NCI-H1105 treated with DMSO at 0.1 percent for 48 hours (cell line): ENCODE data around the gene ALDOA.

Experiments used
- DNase-seq: peaks from one replicate; lab custom pipeline; 2025; lab: John Stamatoyannopoulos, UW

ALDOA gene

DNA sequence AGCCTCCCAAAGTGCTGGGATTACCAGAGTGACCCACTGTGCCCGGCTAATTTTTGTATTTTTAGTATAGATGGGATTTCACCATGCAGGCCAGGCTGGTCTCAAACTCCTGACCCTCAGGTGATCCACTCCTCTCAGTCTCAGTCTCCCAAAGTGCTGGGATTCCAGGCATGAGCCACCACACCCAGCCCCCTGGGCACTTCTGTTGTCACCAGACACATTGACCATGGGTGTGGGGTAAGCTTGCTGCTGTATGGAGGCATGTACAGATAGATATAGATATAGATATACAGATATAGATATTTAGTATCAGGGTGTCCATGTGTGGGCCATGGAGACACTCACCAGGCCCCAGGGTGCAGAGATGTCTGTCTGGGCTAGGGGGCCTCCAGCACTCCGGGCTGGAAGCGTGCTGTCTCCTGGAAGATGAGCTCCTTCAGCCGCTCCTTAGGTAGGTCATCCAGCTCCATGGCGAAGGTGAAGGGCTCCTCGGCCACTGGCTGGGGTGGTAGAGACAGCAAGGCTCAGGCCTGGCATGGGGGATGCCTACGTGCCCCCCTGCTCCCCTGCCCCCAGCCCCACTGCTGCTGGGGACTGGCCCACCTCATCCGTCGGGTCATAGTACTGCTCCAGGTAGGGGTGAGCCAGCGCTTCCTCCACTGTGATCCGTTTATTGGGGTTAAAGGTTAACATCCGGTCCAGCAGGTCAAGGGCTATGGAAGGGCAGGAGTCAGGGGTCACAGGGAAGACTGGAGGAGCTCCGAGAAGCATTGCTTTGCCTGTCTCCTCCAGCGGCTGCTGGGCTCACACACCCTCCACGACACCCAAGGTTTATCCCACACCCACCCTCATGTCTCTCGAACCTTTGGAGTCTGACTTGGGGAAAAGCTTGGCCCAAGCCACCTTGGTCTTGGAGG, 51.0 kb downstream of the ALDOA start:
- no peak for DNase-seq

DNA sequence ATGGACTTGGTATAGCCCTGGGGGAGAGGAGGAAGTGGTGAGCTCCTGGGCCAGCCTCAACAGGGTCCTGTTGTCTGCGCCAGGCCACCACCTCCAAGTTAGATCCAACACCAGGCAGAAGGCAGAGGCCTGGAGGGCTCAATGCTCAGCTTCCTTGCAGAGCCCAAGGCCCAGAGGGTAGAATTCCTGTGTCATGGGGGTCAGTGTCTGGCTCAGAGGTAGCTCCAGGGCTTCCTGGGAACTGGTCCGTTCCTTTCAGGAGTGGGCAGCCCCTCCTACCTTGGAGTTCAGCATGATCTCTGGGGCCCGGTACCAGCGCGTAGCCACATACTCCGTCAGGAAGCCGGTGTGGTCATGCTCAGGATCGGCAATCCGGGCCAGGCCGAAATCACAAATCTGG, 52.2 kb downstream of the ALDOA start:
- no peak for DNase-seq

DNA sequence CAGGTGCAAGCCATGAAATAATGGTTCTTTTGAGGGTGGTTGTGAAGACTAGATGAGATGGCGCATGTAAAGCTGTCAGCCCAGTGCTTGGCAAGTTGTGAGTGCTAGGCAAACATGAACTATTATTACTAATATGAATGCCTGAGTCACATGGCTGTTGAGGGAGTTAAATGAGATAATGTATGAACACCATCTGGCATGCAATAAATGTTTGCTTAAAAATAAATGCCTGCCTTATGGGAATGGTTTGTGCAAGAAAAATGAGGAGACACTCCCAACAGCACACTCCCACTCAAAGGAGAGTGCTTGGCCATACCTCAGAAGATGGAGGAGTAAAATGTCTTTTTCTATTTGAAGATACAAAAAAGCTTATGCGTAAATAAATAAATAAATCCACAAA, 53.9 kb downstream of the ALDOA start:
- DNase-seq, result no peak
